PFSK-1 (cell line): ENCODE results near the gene PDCD6IP.

Experiments used
- FOXP2 ChIP-seq: optimal IDR thresholded peaks from 2 replicates; pipeline ENCODE3; 2011; ENCODE audit warnings: borderline replicate concordance, control low read depth, inconsistent platforms; ENCODE audit not compliant: insufficient read depth; ENCODE audit errors: extremely low read length, extremely low read depth
- POLR2AphosphoS5 ChIP-seq: IDR thresholded peaks from 2 replicates; pipeline ENCODE4 v1.6.1; 2012; ENCODE audit warnings: low read depth, mild to moderate bottlenecking, control low read depth, low read length, moderate library complexity
- REST ChIP-seq, 2 experiments: IDR thresholded peaks; 2 replicates each; pipeline versions ENCODE4 v1.6.1 to v1.8.0; 2011 to 2012; ENCODE audit warnings: low read depth in 2 of 2, low read length in 2 of 2, control low read depth in 1 of 2, inconsistent platforms in 1 of 2, mild to moderate bottlenecking in 1 of 2, moderate library complexity in 1 of 2; ENCODE audit not compliant: insufficient read depth in 1 of 2
- SIN3A ChIP-seq: IDR thresholded peaks from 2 replicates; pipeline ENCODE4 v1.6.1; 2012; ENCODE audit warnings: mild to moderate bottlenecking, low read length, moderate library complexity, borderline replicate concordance; ENCODE audit not compliant: insufficient read depth
- TAF1 ChIP-seq: IDR thresholded peaks from 2 replicates; pipeline ENCODE4 v1.6.1; 2012; ENCODE audit warnings: low read length, control low read depth, borderline replicate concordance; ENCODE audit not compliant: insufficient read depth

- no peak for TF ChIP-seq TAF1
- no peak for TF ChIP-seq POLR2AphosphoS5
- TF ChIP-seq REST (IDR thresholded peaks at IDR 0.05; ENCODE audit: insufficient read depth in 1 of 2, low read depth in 2 of 2, low read length in 2 of 2) = no peak
- no peak for TF ChIP-seq SIN3A
- no peak for TF ChIP-seq FOXP2
Observed at GRCh38 chr3:33882296-33882695, 83.9 kb downstream of the PDCD6IP start.
